Measurements from ENCODE around the gene TRAF3IP1.

DNA sequence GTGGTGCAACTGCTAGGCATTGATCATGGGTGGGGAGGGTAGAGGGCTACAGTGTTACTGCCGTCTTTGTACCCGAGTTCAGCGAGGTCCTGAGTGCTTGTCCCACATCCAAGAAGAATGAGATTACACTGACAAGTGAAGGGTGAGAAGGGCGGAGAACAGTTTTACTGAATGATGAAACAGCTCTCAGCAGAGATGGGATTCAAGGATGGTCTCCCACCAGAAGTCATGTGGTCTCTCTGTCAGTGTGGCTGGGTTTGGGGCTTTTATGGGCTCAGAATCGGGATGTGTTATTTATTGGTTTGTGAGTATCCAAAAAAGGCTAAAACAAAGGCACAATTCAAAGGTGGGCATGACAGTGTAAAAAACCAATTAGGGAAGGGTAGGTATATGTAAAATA is 95.6 kb downstream of the TRAF3IP1 start:
- TF ChIP-seq, protein P1, sequence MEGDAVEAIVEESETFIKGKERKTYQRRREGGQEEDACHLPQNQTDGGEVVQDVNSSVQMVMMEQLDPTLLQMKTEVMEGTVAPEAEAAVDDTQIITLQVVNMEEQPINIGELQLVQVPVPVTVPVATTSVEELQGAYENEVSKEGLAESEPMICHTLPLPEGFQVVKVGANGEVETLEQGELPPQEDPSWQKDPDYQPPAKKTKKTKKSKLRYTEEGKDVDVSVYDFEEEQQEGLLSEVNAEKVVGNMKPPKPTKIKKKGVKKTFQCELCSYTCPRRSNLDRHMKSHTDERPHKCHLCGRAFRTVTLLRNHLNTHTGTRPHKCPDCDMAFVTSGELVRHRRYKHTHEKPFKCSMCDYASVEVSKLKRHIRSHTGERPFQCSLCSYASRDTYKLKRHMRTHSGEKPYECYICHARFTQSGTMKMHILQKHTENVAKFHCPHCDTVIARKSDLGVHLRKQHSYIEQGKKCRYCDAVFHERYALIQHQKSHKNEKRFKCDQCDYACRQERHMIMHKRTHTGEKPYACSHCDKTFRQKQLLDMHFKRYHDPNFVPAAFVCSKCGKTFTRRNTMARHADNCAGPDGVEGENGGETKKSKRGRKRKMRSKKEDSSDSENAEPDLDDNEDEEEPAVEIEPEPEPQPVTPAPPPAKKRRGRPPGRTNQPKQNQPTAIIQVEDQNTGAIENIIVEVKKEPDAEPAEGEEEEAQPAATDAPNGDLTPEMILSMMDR (IDR thresholded peaks at IDR 0.05; ENCODE audit: low read depth, low read length, missing input control), result no peak
- no peak for TF ChIP-seq TAF1 (conservative IDR thresholded peaks at IDR 0.05)
- TF ChIP-seq, protein P2, sequence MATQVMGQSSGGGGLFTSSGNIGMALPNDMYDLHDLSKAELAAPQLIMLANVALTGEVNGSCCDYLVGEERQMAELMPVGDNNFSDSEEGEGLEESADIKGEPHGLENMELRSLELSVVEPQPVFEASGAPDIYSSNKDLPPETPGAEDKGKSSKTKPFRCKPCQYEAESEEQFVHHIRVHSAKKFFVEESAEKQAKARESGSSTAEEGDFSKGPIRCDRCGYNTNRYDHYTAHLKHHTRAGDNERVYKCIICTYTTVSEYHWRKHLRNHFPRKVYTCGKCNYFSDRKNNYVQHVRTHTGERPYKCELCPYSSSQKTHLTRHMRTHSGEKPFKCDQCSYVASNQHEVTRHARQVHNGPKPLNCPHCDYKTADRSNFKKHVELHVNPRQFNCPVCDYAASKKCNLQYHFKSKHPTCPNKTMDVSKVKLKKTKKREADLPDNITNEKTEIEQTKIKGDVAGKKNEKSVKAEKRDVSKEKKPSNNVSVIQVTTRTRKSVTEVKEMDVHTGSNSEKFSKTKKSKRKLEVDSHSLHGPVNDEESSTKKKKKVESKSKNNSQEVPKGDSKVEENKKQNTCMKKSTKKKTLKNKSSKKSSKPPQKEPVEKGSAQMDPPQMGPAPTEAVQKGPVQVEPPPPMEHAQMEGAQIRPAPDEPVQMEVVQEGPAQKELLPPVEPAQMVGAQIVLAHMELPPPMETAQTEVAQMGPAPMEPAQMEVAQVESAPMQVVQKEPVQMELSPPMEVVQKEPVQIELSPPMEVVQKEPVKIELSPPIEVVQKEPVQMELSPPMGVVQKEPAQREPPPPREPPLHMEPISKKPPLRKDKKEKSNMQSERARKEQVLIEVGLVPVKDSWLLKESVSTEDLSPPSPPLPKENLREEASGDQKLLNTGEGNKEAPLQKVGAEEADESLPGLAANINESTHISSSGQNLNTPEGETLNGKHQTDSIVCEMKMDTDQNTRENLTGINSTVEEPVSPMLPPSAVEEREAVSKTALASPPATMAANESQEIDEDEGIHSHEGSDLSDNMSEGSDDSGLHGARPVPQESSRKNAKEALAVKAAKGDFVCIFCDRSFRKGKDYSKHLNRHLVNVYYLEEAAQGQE (IDR thresholded peaks at IDR 0.05), result no peak
- no peak for TF ChIP-seq GABPA (IDR thresholded peaks at IDR 0.05 in 1 of 2, conservative IDR thresholded peaks at IDR 0.05 in 1 of 2)
- no peak for TF ChIP-seq EGR1 (IDR thresholded peaks at IDR 0.05; ENCODE audit: low read depth in 2 of 2)
- TF ChIP-seq, protein P3, sequence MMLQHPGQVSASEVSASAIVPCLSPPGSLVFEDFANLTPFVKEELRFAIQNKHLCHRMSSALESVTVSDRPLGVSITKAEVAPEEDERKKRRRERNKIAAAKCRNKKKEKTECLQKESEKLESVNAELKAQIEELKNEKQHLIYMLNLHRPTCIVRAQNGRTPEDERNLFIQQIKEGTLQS (IDR thresholded peaks at IDR 0.05), result no peak
- no peak for TF ChIP-seq FOXA1 (IDR thresholded peaks at IDR 0.05)
- no peak for TF ChIP-seq YY1 (IDR thresholded peaks at IDR 0.05)
- TF ChIP-seq, protein P4, sequence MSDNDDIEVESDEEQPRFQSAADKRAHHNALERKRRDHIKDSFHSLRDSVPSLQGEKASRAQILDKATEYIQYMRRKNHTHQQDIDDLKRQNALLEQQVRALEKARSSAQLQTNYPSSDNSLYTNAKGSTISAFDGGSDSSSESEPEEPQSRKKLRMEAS (IDR thresholded peaks at IDR 0.05), result no peak
- no peak for TF ChIP-seq RAD21 (IDR thresholded peaks at IDR 0.05)

Measured in liver (tissue), 3 donors.